ENCODE results near the gene LCORL.

GRCh38 chr4:17812125-17812524 lies 209.4 kb downstream of the LCORL start:
- TF ChIP-seq POLR2AphosphoS5 (IDR thresholded peaks at IDR 0.05; ENCODE audit: low read depth, low read length) (no peak), POLR2A (IDR thresholded peaks at IDR 0.05; ENCODE audit: low read depth, low read length) (no peak), TAF1 (IDR thresholded peaks at IDR 0.05; ENCODE audit: borderline replicate concordance, low read depth, low read length) (no peak)
